GM23248 (cell line): ENCODE results near the gene ZBTB17.

Source experiments
- EZH2 ChIP-seq: fragments of 200-600 bp; sonication (generic); IDR thresholded peaks from 2 replicates; pipeline ENCODE4 v1.6.1; 2018; ENCODE audit warnings: antibody characterized with exemption, mild to moderate bottlenecking; ENCODE audit not compliant: insufficient read depth, poor library complexity, severe bottlenecking
- EZH2phosphoT487 ChIP-seq: fragments of 200-600 bp; sonication (generic); IDR thresholded peaks from 2 replicates; pipeline ENCODE4 v1.6.1; 2018; ENCODE audit warnings: antibody characterized with exemption, moderate library complexity, mild to moderate bottlenecking, low read depth; ENCODE audit not compliant: insufficient read depth

DNA sequence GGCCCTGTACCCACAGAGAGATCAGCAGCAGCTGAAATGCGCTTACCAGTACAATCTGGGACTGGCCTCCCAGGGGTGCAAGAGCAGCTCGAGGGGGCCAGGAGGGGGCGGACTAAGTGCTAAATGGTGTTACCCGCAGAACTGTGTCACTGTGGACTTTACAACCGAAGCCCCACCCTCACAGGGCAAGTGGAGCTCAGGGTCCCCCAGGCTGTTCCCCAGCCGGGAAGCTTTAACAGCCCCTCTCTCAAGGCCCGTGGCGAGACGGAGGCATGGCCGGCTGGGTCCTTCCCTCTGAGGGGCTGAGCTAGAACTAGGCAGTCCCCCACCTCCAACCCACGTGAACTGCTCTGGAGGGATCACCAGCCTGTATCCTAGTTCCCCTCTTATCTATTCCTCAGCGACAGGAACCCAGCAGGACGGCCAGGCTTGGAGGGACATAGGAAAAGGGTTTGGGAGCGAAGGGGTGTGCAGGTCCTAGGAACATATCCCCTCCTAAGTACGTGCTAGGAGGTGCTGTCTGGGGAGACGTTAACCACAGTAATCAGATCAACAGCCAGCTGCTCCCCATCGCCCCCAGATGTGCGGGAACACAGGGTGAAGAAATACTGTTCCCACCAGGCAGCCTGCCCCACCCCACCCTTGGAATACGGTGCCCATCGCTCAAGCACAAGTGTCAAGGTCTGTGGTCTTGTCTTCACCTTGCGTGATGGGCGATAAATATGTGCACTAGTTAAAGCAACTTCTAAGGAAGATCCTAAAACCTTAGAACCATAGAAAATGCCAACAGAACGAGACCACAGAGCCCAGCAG, 24.4 kb downstream of the ZBTB17 start:
- TF ChIP-seq EZH2 (no peak), EZH2phosphoT487 (no peak)
